Left ventricle myocardium inferior (tissue), 1 donor: Measurements from ENCODE around the gene RELT. TPM values are rescaled to one million over a fixed set of nuclear protein-coding genes. Genes with fewer than 3 reads are reported as not detected.

Experiments used
- DNase-seq: peaks from one replicate; pipeline ENCODE4 v3.0.0-alpha.2; 2020
- H3K27ac ChIP-seq: fragments of 200-600 bp; replicated peaks from 2 replicates; pipeline ENCODE4 v1.8.0; 2021
- H3K27me3 ChIP-seq: fragments of 200-600 bp; 2 replicates; pipeline ENCODE4 v1.8.0; 2021; ENCODE audit warnings: low read depth
- H3K36me3 ChIP-seq: fragments of 200-600 bp; 2 replicates; pipeline ENCODE4 v1.8.0; 2021
- H3K4me1 ChIP-seq: fragments of 200-600 bp; 2 replicates; pipeline ENCODE4 v1.8.0; 2021
- H3K4me3 ChIP-seq: fragments of 200-600 bp; 2 replicates; pipeline ENCODE4 v1.8.0; 2021; ENCODE audit warnings: mild to moderate bottlenecking, moderate library complexity
- H3K9me3 ChIP-seq: fragments of 200-600 bp; replicated peaks from 2 replicates; pipeline ENCODE4 v1.8.0; 2021
- intact Hi-C: fragments of 100-400 bp; cut with micrococcal nuclease; formaldehyde crosslinking; loops from one replicate; pipeline ENCODE4 v1.11.0; 2022
- total RNA-seq: library from RNA; stranded (reverse); fragmentation: NEBNext Ultra II Directional; extraction: Animal tissue kit (Norgen Biotek cat#: 25700); gene quantifications from one replicate; pipeline ENCODE4 v1.2.1, GENCODE V29; 2021
- TF ChIP-seq, protein P1 (sequence below): fragments of 200-600 bp; IDR thresholded peaks from 2 replicates; pipeline ENCODE4 v1.8.0; 2021; ENCODE audit warnings: antibody characterized with exemption, mild to moderate bottlenecking, borderline replicate concordance
- donor health status: DM: no; HTN: yes; CAD: no; lungs with severe emphysema.

The RELT gene
- total RNA-seq, 1 donor from 2014 or later, result 1.6 TPM

DNA sequence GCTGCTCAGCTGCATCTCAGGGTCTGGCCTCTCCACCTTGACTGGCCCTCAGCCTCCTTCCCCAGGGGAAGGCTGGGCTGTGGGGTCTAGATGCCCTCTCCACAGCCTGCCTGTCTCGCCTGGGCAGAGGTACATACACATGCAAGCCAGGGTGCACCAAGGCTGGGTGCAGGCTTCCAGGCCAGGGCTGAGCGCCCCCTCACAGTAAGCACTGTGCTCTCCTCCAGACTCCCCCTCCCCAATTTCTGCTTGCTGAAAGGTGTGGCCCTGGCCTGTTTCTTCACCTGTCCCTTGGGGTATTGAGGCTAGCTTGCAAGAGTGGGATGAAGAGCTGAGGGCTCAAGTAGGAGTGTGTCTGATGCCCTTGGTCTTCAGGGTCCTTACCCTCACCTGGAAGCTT, 22.5 kb downstream of the RELT start:
- TF ChIP-seq, protein P1, sequence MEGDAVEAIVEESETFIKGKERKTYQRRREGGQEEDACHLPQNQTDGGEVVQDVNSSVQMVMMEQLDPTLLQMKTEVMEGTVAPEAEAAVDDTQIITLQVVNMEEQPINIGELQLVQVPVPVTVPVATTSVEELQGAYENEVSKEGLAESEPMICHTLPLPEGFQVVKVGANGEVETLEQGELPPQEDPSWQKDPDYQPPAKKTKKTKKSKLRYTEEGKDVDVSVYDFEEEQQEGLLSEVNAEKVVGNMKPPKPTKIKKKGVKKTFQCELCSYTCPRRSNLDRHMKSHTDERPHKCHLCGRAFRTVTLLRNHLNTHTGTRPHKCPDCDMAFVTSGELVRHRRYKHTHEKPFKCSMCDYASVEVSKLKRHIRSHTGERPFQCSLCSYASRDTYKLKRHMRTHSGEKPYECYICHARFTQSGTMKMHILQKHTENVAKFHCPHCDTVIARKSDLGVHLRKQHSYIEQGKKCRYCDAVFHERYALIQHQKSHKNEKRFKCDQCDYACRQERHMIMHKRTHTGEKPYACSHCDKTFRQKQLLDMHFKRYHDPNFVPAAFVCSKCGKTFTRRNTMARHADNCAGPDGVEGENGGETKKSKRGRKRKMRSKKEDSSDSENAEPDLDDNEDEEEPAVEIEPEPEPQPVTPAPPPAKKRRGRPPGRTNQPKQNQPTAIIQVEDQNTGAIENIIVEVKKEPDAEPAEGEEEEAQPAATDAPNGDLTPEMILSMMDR, result no peak
- Histone ChIP-seq H3K27ac (peak overlapping the region; percentile 45), H3K9me3 (no peaks in the 10 kb centered on the region), H3K27me3 (no peaks in the 10 kb centered on the region), H3K36me3 (no peaks in the 10 kb centered on the region), H3K4me1 (peaks cover 27% of the 10 kb centered on the region), H3K4me3 (no peak overlapping the region)
- DNase-seq, result no peak
- intact Hi-C loops, result no loop called here

GRCh38 chr11:73399159-73399590, 23.0 kb downstream of the RELT start:
- no peak overlapping the region for H3K4me3 ChIP-seq
- intact Hi-C loops, result no loop called here
- TF ChIP-seq, protein P1, result no peak
- H3K27ac ChIP-seq, result peak overlapping the region; percentile 45
- DNase-seq, result no peak
- peaks cover 29% of the 10 kb centered on the region for H3K4me1 ChIP-seq
- no peaks in the 10 kb centered on the region for H3K27me3 ChIP-seq
- no peaks in the 10 kb centered on the region for H3K36me3 ChIP-seq
- H3K9me3 ChIP-seq, result no peaks in the 10 kb centered on the region

DNA sequence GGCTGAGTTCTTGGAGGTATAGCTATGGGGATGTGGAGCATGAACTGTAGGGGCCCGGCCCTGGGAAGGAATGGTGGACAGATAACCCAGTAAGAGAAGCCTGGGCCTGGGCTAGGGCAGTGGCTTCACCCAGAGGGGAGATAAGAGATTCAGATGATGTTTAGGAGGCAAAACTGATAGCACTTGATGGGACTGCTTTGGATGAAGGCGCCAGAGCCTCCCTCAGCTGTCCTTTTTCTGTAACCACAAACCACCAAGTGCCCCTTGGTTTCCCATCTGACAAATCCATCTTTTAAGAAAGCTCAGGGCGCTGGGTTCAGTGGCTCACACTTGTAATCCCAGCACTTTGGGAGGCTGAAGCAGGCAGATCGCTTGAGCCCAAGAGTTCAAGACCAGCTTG, 23.4 kb downstream of the RELT start:
- TF ChIP-seq, protein P1, result no peak
- H3K36me3 ChIP-seq, result no peaks in the 10 kb centered on the region
- H3K27ac ChIP-seq, result peak overlapping the region; percentile 45
- no peak for DNase-seq
- intact Hi-C loops, result loop anchor here (10.0 kb wide), 1 partner anchor 215 kb away; no protein-coding TSS in a partner anchor
- no peaks in the 10 kb centered on the region for H3K27me3 ChIP-seq
- no peaks in the 10 kb centered on the region for H3K9me3 ChIP-seq
- peaks cover 34% of the 10 kb centered on the region for H3K4me1 ChIP-seq
- H3K4me3 ChIP-seq, result no peak overlapping the region

DNA sequence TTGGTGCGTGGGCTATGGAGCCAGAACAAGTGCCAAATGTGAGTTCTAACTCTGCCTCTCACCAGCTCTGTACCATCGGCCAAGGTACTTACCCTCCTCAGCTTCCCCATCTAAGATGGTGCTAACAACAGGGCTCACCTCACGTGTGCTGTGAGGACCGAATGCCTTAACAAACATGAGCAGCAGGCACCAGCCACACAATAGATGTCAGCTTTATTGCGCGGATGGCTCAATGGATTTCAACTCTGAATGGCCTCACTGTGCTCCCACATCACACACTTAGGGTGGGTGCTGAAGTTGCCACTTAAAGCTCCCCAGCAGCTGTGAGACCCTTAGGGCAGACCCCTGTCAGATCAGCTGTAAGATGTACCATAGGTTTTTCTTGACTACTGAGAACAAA, 24.1 kb downstream of the RELT start:
- Histone ChIP-seq H3K36me3 (no peaks in the 10 kb centered on the region), H3K9me3 (no peaks in the 10 kb centered on the region), H3K27me3 (no peaks in the 10 kb centered on the region), H3K4me1 (peaks cover 34% of the 10 kb centered on the region), H3K4me3 (no peak overlapping the region), H3K27ac (peak overlapping the region; percentile 45)
- no peak for DNase-seq
- intact Hi-C loops, result loop anchor here (10.0 kb wide), 1 partner anchor 215 kb away; no protein-coding TSS in a partner anchor
- TF ChIP-seq, protein P1, result no peak

DNA sequence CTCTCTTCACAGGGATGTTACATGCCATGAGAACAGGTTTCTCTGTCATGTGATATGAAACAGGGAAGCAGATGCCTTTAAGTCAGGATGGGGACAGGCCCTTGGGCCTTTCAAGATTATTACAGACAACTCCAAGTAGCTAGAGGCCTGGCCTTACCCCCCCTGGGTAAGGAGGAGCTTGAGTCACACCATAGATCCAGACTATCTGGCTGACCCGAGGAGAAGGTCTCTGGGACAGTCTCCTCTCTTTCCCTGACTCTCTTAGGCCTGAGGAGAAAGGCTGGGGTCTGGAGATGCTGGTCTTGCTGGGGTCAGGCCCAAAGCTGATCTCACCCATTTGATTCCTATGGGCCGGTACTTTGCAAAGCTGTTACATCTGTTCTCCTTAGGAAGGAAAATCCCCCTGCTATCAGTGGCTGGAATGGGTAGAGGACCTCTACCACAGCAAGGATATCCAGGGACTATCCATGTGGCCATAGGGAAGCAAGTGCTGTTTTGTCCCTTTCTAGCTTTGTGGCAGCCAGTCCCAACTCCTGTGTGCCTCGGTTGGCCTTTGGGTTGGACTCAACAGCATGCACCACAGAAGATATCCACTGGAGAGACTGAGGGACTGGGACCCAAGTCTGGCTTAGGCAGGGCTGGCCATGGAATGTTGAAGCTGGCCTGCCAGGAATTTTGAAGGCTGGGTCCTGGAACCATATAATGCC, 25.2 kb downstream of the RELT start:
- TF ChIP-seq, protein P1, result no peak
- intact Hi-C loops, result loop anchor here (10.0 kb wide), 1 partner anchor 213 kb away; no protein-coding TSS in a partner anchor
- DNase-seq, result no peak
- H3K27me3 ChIP-seq, result no peaks in the 10 kb centered on the region
- H3K4me3 ChIP-seq, result no peak overlapping the region
- no peak overlapping the region for H3K27ac ChIP-seq
- H3K4me1 ChIP-seq, result peaks cover 34% of the 10 kb centered on the region
- no peaks in the 10 kb centered on the region for H3K9me3 ChIP-seq
- peaks cover 5% of the 10 kb centered on the region for H3K36me3 ChIP-seq
